GM18520 (cell line): ENCODE measurements around the gene ATP6V0E1.
"Not testable (repeated sequence)": the region's sequence is repeated elsewhere in the genome, so short reads cannot be mapped to it uniquely, and the experiment has no call there.

Experiments used
- ATAC-seq: cut with Tn5 transposase; IDR thresholded peaks from one replicate; pipeline ENCODE4 v1.9.1; 2021; ENCODE audit not compliant: unreplicated experiment

Gene ATP6V0E1

GRCh38 chr5:173069671-173070070 lies 86.1 kb downstream of the ATP6V0E1 start:
- no peak for ATAC-seq

GRCh38 chr5:173075137-173075843 lies 91.7 kb downstream of the ATP6V0E1 start:
- no peak for ATAC-seq

DNA sequence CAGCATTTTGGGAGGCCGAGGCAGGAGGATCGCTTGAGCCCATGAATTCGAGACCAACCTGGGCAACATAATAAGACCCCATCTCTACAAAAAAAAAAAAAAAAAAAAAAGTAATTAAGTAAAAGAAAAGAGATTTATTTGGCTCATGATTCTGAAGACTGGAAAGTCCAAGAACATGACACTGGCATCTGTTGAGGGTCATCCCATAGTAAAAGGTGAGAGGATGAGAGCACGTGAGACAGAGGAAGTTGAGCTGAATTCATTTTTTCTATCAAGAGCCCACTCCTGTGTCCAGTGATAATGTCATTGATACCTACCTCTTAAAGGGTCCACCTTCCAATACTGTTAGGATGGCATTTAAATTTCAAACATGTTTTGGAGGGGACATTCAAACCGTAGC lies 92.4 kb downstream of the ATP6V0E1 start:
- ATAC-seq, result no peak

GRCh38 chr5:173076471-173076870 lies 92.9 kb downstream of the ATP6V0E1 start:
- ATAC-seq, result not testable (repeated sequence)

- no peak for ATAC-seq
Measured at GRCh38 chr5:173078878-173079277, 95.3 kb downstream of the ATP6V0E1 start.
